Activated T-cell treated with anti-CD3 and anti-CD28 coated beads for 24 hours (primary cell): ENCODE measurements around the gene LPIN2.

Source experiments
- DNase-seq: peaks from one replicate; pipeline ENCODE4 v3.0.0-alpha.2; 2020; ENCODE audit warnings: low read depth

LPIN2 gene

DNA sequence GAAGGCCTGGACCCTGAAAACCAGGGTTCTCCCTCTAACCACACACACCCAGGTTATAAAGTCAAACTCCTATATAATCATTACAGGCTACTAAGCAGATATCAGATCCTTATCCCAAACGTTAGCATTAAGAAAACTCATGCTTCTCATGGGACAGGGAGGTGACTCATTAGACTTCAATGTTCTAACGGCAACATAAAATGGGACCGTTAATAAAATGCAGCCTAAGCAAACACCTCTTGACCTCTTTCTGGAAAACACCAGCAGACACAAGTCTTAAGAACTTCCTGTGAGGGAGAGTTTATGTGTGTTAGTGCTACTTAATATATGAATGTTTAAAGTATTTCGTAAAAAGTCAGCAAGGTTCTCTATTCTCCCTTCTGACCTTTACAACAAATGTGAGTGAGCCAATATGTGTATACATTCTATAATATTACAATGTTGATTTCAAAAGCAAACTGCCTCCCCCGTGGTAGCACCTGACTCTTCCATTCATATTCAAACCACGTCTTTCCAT, 31.7 kb downstream of the LPIN2 start:
- DNase-seq, result no peak

DNA sequence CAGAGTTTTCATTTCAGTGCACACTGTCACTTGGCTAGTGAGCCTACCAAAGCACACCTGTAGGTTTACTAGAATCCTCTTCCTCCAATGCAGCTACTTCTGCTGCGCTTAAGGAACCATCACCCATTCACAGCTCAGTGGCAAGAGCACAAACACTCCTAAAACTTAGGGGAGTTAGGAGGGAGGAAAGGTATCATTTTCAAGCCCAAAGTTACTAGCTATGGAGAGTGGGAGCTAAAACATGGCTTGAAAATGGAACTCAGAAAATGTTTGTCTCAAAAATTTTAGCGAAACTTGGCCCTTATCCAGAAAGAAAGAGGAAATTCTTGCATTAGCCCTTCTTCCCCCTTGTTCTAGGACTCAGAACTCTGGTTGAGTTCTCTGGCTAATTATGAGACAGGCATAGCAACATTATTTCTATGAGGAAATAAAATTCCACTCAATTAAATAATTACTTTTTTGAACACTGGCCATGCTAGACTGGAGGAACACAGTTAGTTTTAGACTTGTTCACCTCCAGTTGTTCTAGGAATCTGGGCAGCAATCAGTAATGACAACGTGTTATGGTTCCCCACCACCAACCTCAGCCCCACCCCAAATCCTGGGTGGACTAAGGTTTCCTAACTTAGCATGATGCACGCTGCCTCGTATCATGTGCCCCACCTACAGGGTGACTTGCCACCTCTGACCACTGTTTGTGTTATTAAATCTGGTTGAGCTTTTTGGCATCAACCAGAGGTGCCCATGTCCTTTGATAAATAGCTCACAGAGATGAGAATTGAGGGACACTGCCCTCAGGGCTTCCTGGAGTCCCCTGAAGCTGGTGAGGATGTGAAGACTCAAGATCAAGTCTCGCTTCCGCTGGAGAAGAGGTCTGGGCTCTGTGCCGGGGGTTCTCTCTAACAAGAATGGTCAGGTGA, 32.8 kb downstream of the LPIN2 start:
- no peak for DNase-seq

DNA sequence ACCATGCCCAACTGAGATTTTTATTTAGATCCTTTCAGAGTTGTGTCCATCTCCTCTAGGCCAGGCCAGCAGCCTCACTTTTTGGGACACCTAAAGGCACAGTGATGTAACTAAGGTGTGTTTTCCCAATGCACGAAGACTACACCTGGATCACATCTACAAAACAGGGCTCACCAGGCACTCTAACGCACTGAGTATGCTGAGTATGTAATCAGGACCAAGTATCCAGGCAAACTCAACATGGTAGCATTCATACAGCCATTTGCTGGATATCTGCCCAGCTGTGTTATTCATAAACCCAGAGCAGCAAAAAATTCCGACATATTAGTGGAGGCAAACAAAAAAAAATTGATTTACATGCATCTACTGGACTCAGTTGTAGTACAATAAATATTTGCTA, 33.8 kb downstream of the LPIN2 start:
- no peak for DNase-seq

GRCh38 chr18:2978661-2979106, 34.3 kb downstream of the LPIN2 start:
- DNase-seq, result no peak

- no peak for DNase-seq
Observed at GRCh38 chr18:2978208-2978607, 34.7 kb downstream of the LPIN2 start.

DNA sequence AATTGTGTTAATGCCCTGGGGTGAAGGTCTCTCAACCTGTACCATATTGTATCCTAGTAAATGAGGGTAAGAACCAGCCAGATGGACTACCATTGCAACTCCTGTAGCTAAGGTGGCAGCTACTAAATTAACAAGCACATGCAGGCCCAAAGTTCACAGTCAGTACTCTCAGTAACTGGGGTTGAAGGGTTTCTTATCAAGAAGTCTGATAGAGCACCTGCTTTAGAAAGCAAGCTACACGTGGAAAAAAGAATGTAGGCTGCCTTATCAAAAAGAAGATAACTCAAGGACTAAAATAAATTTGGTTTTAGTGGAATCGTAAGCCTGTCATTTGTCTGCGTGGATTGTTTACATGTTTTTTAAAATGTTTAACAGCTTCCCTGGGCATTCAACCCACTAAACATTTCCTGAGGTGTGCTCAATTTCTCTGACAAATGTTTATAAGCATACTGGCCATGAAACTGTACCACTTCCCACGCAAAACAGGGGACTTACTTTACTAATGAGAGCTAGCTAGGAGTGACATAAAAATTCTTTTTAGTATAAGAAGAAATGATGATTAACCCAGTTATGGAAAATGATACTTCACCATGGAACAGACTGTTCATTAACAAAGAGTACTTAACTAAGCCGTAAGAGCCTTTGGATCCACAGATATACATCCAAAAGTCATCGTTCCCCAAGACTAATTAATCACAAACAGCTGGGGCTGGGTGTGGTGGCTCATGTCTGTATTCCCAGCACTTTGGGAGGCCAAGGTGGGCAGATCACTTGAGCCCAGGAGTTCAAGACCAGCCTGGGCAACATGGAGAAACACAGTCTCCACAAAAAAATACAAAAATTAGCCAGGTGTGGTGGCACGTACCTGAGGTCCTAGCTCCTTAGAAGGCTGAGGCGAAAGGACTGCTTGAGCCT, 36.5 kb downstream of the LPIN2 start:
- no peak for DNase-seq

- no peak for DNase-seq
Observed at GRCh38 chr18:2974731-2975130, 38.2 kb downstream of the LPIN2 start.

DNA sequence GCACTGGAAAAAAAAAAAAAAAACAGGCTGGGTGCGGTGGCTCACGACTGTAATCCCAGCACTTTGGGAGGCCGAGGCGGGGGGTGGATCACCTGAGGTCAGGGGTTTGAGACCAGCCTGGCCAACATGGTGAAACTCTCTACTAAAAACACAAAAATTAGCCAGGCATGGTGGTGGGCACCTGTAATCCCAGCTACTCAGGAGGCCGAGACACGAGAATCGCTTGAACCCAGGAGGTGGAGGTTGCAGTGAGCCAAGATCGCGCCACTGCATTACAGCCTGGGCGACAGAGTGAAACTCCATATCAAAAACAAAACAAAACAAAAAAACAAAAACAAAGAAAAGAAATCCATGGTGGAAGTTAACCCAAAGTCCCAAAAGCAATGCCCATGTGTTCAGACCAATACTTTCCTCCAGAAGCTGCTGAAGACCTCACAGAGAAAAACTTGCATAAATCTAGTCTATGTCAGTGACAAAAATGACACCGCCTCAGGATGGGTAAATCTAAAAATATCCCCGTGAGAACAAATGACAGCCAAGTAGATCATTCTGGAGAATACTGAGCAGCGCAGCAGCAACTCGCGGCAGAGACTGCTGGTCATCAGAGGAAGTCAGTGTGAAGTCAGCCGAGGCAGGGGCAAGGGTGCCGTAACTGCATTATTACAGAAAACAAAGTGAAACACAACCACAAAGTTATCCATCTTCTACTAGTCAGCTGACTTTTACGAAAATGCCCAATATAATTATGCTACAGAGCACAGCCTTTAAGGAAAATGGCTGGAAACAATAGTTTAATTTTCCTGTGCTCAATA, 41.0 kb downstream of the LPIN2 start:
- DNase-seq, result peak; percentile 57

- no peak for DNase-seq
Observed at GRCh38 chr18:2970772-2971659, 41.9 kb downstream of the LPIN2 start.

GRCh38 chr18:2970344-2970743, 42.6 kb downstream of the LPIN2 start:
- DNase-seq, result no peak

- DNase-seq, result no peak
Observed at GRCh38 chr18:2969695-2970094, 43.2 kb downstream of the LPIN2 start.

DNA sequence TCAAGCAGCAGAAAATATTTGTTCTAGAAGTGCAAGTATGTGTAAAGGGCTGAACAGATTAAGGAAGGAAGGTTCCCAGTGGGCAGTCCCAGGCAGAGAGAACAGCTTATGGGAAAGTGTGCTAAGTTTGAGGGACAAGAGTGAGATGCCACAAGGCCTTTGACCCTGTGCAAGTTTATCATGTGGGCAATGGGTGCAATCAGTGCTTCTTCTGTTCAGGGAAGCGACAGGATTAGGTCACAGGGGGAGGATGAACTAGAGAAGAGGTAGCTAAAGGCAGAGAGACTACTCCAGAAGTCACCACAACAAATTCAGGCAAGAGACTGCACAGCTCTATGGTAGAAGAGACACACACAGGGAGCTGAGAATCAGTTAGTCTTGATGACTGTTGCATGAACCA, 44.3 kb downstream of the LPIN2 start:
- no peak for DNase-seq

DNA sequence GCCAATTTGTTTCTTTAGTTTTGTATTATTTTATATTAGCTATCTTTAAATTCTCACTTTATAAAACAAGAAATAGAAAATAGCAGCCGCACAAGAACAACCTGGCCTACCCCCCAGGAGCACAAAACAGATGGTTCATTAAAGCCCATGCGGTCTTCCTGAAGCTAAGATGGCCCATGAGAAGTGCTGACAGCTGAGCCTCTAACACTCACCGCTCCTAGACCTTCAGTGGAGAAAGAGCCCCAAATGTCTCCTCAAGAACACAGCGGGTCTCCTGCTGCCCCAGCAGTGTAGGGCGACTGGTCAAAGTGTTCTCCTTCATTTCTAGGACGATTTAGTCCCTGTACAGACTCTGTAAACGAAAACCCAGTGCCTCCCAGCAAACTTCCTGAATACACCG, 45.1 kb downstream of the LPIN2 start:
- DNase-seq, result no peak

- no peak for DNase-seq
Observed at GRCh38 chr18:2967357-2967756, 45.6 kb downstream of the LPIN2 start.

- no peak for DNase-seq
Observed at GRCh38 chr18:2966560-2966959, 46.4 kb downstream of the LPIN2 start.

DNA sequence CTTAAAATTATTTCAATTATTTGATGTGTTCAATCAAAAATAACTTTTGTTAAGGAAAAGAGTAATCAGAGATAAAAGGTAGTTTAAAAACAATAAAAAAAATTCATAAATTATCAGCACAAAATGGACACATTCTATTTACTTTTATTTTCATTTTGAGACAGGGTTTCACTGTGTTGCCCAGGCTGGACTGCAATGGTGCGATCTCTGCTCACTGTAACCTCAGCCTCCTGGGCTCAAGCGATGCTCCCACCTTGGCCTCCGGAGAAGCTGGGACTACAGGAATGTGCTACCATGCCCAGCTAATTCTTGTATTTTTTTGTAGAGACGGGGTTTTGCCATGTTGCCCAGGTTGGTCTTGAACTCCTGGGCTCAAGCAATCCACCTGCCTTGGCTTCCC, 47.1 kb downstream of the LPIN2 start:
- no peak for DNase-seq

- no peak for DNase-seq
Observed at GRCh38 chr18:2964361-2965010, 48.5 kb downstream of the LPIN2 start.
